ENCODE data around the gene KNG1.

DNA sequence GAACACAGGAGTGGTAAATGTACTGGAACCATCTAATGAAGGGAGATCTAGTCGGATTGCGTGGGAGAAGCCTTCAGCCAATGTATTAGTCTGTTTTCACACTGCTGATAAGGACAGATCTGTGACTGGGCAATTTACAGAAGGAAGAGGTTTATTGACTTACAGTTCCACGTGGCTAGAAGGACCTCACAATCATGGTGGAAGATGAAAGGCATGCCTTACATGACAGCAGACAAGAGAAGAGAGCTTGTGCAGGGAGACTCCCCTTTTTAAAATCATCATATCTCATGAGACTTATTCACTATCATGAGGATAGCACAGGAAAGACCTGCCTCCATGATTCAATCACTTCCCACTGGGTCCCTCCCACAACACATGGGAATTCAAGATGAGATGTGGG is 34.3 kb upstream of the KNG1 start:
- TF ChIP-seq, protein P1, sequence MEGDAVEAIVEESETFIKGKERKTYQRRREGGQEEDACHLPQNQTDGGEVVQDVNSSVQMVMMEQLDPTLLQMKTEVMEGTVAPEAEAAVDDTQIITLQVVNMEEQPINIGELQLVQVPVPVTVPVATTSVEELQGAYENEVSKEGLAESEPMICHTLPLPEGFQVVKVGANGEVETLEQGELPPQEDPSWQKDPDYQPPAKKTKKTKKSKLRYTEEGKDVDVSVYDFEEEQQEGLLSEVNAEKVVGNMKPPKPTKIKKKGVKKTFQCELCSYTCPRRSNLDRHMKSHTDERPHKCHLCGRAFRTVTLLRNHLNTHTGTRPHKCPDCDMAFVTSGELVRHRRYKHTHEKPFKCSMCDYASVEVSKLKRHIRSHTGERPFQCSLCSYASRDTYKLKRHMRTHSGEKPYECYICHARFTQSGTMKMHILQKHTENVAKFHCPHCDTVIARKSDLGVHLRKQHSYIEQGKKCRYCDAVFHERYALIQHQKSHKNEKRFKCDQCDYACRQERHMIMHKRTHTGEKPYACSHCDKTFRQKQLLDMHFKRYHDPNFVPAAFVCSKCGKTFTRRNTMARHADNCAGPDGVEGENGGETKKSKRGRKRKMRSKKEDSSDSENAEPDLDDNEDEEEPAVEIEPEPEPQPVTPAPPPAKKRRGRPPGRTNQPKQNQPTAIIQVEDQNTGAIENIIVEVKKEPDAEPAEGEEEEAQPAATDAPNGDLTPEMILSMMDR (IDR thresholded peaks at IDR 0.05), result no peak
- no peak for TF ChIP-seq POLR2AphosphoS5 (IDR thresholded peaks at IDR 0.05)
- TF ChIP-seq POLR2A (IDR thresholded peaks at IDR 0.05), result no peak
